Measurements from ENCODE around the gene TBCD.
A peak's percentile ranks its signal among the peaks of the same experiment; 100 is the strongest.
"Not testable (repeated sequence)": the region's sequence is repeated elsewhere in the genome, so short reads cannot be mapped to it uniquely, and the experiment has no call there.

TBCD gene

GRCh38 chr17:82983510-82984248 is 231.8 kb downstream of the TBCD start (continued):
- TF ChIP-seq ZFP69B (tag by site-specific recombination; IDR thresholded peaks at IDR 0.05) (no peak), ZSCAN4 (tag by site-specific recombination; IDR thresholded peaks at IDR 0.05) (no peak), SP2 (tag by site-specific recombination; IDR thresholded peaks at IDR 0.05) (no peak), ZNF76 (tag by site-specific recombination; IDR thresholded peaks at IDR 0.05; ENCODE audit: borderline replicate concordance, low read depth) (no peak), ZNF677 (tag by site-specific recombination; IDR thresholded peaks at IDR 0.05) (no peak), ZNF157 (tag by site-specific recombination; IDR thresholded peaks at IDR 0.05) (no peak), PRDM1 (tag by site-specific recombination; IDR thresholded peaks at IDR 0.05) (no peak), ZNF221 (tag by site-specific recombination; IDR thresholded peaks at IDR 0.05; ENCODE audit: borderline replicate concordance) (no peak), ZBTB20 (tag by site-specific recombination; IDR thresholded peaks at IDR 0.05) (no peak), HOXA7 (CRISPR knock-in tag; IDR thresholded peaks at IDR 0.05; ENCODE audit: borderline replicate concordance) (no peak), SP3 (tag by site-specific recombination; IDR thresholded peaks at IDR 0.05) (no peak)

- H3K27ac ChIP-seq (ENCODE audit: extremely low read depth, low read depth, low read length); H3K4me3 ChIP-seq (ENCODE audit: low read depth, low read length); H3K9me3 ChIP-seq (ENCODE audit: control insufficient read depth, insufficient read depth, low read depth, low read length); POLR2A ChIA-PET; H3K4me1 ChIP-seq (ENCODE audit: control insufficient read depth, insufficient read depth, low read length); H3K36me3 ChIP-seq (ENCODE audit: control insufficient read depth in 2 of 2, insufficient read depth in 1 of 2, low read length in 2 of 2): not testable (repeated sequence)
- CTCF ChIA-PET: interaction anchor here (0.5 to 0.7 kb wide), 2 partner anchors 49 to 222 kb away, joined by 3 to 4 read pairs; no protein-coding TSS in a partner anchor
Measured at GRCh38 chr17:82984249-82984617, 232.4 kb downstream of the TBCD start.

- Histone ChIP-seq H3K9me3 (ENCODE audit: control insufficient read depth, insufficient read depth, low read depth, low read length) (no peaks in the 10 kb centered on the region), H3K36me3 (ENCODE audit: control insufficient read depth in 2 of 2, insufficient read depth in 1 of 2, low read length in 2 of 2) (no peaks in the 10 kb centered on the region), H3K27ac (ENCODE audit: extremely low read depth, low read depth, low read length) (no peak overlapping the region), H3K4me3 (ENCODE audit: low read depth, low read length) (no peak overlapping the region), H3K4me1 (ENCODE audit: control insufficient read depth, insufficient read depth, low read length) (no peaks in the 10 kb centered on the region)
- ChIA-PET CTCF (interaction anchor here (0.5 to 0.7 kb wide), 2 partner anchors 11 to 50 kb away, joined by 3 to 4 read pairs; no protein-coding TSS in a partner anchor), POLR2A (no interaction called here)
- no peak for TF ChIP-seq ZNF2 (tag by site-specific recombination; IDR thresholded peaks at IDR 0.05)
- no peak for TF ChIP-seq ZNF530 (tag by site-specific recombination; IDR thresholded peaks at IDR 0.05; ENCODE audit: low read depth)
- TF ChIP-seq REST (tag by site-specific recombination; IDR thresholded peaks at IDR 0.05): no peak
- 0 out of 2 replicates have a peak, but pooled peaks have one; percentile 13 for TF ChIP-seq ZIC2 (tag by site-specific recombination; IDR thresholded peaks at IDR 0.05)
- no peak for TF ChIP-seq MYNN (tag by site-specific recombination; IDR thresholded peaks at IDR 0.05; ENCODE audit: borderline replicate concordance)
- no peak for TF ChIP-seq ZNF146 (tag by site-specific recombination; IDR thresholded peaks at IDR 0.05)
Measured at GRCh38 chr17:82984751-82985427, 233.0 kb downstream of the TBCD start.

Data from HEK293 (cell line).